ENCODE measurements around the gene BAIAP2L1.

DNA sequence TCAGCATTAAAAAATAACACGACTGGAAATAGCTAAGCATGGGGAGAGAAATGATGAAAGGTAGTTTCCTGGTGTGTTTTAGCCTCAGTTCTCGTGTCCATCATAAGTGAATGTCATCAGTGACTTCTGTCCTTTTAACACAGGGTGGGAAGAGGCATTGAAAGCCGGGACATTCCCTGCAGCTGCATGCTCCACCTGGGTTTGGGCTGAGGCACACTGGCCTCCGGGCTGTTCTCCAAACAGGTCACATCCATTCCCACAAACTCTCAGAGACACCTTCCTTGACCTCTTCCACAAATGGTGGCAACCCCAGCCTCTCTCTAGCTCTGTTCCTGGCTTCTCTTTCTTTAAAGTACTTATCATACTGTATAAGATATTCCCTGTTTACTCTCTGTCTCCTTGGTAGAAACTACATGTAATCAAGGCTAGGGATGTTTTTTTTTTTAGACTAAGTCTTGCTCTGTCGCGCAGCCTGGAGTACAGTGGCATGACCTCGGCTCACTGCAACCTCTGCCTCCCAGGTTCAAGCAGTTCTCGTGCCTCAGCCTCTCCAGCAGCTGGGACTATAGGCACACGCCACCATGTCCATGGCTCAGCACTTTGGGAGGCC lies 22.6 kb downstream of the BAIAP2L1 start:
- TF ChIP-seq CTCF (IDR thresholded peaks at IDR 0.05; ENCODE audit: insufficient read depth, low read depth, low read length), result no peak
- TF ChIP-seq EZH2 (IDR thresholded peaks at IDR 0.05; ENCODE audit: insufficient read depth, low read length), result no peak
